Activated CD4-positive, CD25-positive, alpha-beta regulatory T cell treated with anti-CD3 and anti-CD28 coated beads, Interleukin-2, amount 50 U/mL, for 72 hours (primary cell): ENCODE measurements around the gene RDH13.
"Not testable (repeated sequence)": the region's sequence is repeated elsewhere in the genome, so short reads cannot be mapped to it uniquely, and the experiment has no call there.

Experiments used
- DNase-seq: peaks from one replicate; pipeline ENCODE4 v3.0.0; 2021

The RDH13 gene

DNA sequence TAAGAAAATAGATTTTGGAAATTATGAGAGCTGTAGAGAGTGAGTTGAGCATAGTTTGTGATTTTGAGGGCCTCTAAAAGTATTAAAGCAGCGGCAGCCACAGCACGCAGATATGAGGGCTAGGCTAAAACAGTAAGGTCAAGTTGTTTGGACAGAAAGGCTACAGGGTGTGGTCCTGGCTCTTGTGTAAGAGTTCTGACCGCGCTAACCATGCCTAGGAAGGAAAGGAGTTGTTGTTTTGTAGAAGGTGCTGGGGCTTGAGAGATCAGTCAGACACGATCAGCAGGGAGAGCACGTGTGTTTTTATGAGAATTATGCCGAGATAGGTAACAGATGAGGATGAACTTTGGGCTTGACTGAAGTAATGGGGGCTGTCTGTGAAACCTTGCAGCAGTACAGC, 54.2 kb downstream of the RDH13 start:
- not testable (repeated sequence) for DNase-seq

GRCh38 chr19:55008189-55008588, 54.8 kb downstream of the RDH13 start:
- DNase-seq = not testable (repeated sequence)

DNA sequence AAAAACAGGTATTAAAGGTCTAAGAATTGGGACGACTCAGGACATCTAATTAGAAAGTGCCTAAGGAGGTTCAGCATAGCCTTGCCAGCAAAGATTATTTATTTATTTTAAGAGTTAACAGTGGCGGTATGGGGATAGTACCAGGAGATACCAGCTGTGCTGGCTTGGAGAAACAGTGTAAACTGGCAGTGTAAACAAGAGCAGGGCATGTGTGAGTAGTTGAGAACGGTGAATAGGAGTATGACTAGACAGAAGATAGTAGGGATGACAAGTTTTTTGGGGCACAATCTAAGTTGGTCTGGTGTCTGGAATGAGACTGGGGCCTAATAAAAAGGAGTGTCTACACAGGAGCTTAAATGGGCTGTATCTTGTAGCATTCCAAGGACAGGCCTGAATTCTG, 55.4 kb downstream of the RDH13 start:
- not testable (repeated sequence) for DNase-seq

DNA sequence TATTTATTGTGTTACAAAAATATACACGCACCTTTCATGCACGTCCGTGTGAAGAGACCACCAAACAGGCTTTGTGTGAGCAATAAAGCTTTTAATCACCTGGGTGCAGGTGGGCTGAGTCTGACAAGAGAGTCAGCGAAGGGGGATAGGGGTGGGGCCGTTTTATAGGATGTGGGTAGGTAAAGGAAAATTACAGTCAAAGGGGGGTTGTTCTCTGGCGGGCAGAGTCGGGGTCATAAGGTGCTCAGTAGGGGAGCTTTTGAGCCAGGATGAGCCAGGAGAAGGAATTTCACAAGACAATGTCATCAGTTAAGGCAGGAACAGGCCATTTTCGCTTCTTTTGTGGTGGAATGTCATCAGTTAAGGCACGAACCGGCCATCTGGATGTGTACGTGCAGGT, 56.2 kb downstream of the RDH13 start:
- not testable (repeated sequence) for DNase-seq

DNA sequence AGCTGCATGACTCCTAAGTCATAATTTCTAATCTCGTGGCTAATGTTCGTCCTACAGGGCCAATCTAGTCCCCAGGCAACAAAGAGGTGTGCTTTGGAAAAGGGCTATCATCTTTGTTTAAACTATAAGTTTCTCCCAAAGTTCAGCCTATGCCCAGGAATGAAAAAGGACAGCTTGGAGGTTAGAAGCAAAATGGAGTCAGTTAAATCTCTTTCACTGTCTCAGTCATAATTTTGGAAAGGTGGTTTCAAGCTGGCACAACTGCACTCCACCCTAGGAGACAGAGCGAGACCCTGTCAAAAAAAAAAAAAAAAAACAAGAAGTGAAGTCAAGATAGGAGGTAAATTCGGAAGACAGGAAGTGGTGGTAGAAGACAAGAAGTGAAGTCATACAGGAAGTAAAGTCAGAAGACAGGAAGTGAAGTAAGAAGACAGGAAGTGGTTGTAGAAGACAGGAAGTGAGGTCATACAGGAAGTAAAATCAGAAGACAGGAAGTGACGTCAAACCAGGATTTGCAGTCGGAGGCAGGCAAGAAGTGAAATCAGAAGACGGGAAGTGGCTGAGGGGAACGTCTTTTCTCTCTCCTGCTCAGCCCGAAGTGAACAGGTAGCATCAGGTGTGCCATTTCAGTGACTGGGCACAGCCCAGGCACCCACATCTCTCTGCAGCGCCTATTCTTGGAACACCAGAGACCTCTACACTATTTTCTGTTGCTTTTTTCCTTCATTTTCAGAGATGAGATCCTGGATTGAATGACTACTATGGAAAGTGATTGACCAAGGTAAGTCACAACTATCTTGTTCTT, 57.1 kb downstream of the RDH13 start:
- peak; percentile 44 for DNase-seq

DNA sequence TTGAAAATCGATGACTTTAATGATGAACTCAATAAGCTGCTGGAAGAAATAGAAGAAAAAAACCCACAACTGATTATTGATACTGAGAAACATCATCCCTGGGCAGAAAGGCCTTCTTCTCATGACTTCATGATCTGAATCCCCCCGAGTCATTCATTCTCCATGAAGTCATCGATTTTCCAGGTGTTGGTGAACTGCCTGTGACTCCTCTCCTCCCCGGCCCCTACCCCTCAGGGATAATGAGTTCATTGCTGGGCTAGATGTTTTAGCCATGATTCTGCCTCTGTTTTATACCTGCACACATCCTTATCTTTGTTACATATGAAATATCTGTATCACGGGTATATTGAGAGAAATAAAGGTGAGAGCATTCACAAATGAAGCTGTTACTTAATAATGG, 62.2 kb downstream of the RDH13 start:
- DNase-seq = no peak

DNA sequence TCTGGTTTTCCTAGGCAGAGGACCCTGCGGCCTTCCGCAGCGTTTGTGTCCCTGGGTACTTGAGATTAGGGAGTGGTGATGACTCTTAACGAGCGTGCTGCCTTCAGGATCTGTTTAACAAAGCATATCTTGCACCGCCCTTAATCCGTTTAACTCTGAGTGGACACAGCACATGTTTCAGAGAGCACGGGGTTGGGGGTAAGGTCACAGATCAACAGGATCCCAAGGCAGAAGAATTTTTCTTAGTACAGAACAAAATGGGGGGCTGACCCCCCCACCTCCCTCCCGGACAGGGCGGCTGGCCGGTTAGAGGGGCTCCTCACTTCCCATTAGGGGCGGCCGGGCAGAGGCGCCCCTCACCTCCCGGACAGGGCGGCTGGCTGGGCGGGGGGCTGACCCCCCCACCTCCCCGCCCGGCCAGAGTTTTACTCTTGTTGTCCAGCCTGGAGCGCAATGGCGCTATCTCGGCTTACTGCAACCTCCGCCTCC, 64.2 kb downstream of the RDH13 start:
- DNase-seq = not testable (repeated sequence)

GRCh38 chr19:54995561-54995960, 67.4 kb downstream of the RDH13 start:
- DNase-seq = no peak
